HL-60/S4 treated with retinoic acid at 250 ng/mL for 4 days and 3 days (cell line): ENCODE measurements around the gene EEIG1.

ENCODE experiments used
- in situ Hi-C: fragments of 300-500 bp; cut with MboI; formaldehyde crosslinking; loops from 2 replicates; pipeline ENCODE4 v1.7.0; 2022; ENCODE audit warnings: low sequenced_read_pairs

The EEIG1 gene

DNA sequence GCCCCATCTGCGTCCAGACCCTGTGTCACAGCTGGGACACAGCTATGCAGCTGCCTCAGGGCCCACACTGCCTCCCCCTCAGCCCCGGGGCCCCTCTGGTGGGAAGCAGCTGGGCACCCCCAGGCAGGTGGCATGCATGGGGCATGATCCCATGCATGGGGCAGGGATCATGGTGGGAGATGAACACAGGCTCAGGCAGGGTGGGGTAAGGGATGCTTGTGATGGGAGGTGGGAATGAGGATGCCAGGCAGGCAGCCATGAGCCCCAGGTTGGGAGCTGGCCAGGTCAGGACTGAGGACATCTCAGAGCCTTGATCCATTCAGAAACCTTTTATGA, 19.7 kb downstream of the EEIG1 start:
- in situ Hi-C loops: no loop called here

- in situ Hi-C loops: no loop called here
These were observed 20.2 kb downstream of the EEIG1 start for GRCh38 chr9:127960410-127961154.

GRCh38 chr9:127959841-127960409, 20.9 kb downstream of the EEIG1 start:
- in situ Hi-C loops: no loop called here

DNA sequence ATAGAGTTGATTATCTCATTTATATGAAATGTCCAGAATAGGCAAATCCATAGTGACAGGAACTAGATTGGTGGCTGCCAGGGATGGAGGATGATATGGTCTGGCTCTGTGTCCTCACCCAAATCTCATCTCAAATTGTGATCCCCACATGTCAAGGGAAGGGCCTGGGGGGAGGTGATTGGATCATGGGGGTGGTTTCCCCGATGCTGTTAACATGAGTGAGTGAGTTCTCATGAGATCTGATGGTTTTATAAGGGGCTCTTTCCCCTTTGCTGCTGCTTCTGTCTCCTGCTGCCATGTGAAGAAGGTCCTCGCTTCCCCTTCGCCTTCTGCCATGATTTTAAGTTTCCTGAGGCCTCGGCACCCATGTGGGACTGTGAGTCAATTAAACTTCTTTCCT, 21.4 kb downstream of the EEIG1 start:
- in situ Hi-C loops: no loop called here

DNA sequence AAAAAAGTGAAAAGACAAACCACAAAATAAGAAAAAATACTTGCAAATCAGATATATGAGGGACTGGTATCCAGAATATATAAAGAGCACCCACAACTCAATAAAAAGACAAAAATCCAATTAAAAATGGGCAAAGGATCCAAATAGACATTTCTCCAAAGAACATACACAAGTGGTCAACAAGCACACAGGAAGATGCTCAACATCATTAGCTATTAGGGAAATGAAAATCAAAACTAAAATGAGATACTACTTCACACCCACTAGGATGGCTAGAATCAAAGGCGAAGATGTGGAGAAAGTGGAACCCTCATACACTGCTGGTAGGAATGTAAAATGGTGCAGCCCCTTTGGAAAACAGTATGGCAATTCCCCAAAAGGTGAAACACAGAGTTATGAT, 22.1 kb downstream of the EEIG1 start:
- in situ Hi-C loops: no loop called here

- in situ Hi-C loops: no loop called here
These were observed 25.3 kb downstream of the EEIG1 start for GRCh38 chr9:127955294-127956015.

DNA sequence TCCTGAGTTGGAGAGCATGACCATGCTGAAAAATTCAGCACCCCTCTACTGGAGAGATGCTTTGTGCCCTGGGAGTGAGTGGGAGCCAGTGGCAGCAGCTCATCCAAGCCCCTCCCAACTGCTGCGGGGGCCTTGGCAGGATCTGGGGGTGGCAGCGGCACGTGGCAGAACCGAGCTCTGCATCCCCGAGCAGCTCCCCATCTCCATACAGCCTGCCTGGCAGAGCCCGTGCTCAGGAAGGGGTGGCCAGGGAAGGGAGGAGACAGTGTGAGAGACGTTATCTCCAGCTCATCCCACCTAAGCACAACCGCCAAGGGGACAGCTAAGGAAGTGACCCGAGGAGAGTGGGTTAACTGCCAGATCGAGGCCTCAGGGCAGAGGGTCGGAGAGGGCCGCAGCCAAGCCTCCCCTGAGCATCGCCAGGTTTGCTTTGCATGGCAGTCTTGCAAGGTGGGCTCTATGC, 25.9 kb downstream of the EEIG1 start:
- in situ Hi-C loops: no loop called here

GRCh38 chr9:127953768-127954505, 26.9 kb downstream of the EEIG1 start:
- in situ Hi-C loops: no loop called here

DNA sequence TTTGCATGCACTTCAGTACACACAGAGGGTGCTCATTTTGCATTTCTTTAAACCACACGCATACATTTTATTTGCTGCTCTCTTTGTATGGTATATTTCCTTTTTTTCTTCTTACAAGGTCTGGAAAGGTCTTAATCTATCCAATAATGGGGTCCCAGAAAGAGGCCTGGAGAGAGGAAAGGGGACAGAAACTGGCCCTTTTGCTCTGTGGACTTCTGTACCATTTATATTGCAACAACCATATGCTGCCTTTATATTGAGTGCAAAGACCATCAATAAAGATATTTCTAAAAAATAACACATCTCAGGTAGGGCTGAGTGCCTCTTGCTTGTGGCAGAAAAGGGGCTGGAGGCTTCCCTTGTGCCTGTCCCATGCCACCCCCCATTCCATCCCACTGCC, 27.6 kb downstream of the EEIG1 start:
- in situ Hi-C loops: no loop called here

GRCh38 chr9:127950513-127951289, 30.1 kb downstream of the EEIG1 start:
- in situ Hi-C loops: no loop called here

DNA sequence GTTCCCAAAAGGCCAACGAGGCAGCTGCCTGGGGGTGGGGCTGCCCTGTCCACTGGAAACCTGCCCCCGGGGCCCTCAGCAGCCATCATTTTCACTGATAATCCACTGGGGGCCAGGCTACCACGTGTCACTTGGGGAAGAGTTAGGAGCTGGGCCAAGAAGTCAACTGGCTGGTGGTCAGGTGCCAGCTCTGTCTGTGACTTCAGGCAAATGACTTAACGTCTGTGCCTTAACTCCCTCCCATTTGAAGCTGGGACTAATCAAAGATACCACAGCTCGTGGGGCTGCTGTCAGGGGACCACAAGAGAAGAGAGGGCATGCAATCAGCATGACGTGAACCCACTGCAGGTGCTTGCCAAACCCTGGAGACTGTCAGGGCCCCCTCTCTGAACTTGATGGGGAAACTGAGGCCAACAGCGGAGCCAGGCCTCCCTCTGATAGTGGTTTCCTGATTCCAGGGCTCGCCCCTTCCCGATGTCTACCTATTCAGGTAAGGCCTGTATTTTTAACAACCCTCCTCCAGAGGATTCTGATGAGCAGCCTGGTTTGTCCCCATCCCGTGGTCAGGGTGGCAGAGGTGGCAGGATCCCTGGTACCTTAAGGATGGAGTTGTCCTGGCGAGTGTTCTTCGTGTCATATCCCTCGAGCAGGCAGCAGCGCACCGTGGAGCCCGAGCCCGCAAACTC, 30.8 kb downstream of the EEIG1 start:
- in situ Hi-C loops: loop anchor here (5.0 to 25.0 kb wide), 2 partner anchors 82 to 1013 kb away; no protein-coding TSS in a partner anchor

- in situ Hi-C loops: loop anchor here (5.0 to 25.0 kb wide), 2 partner anchors 84 to 1011 kb away; no protein-coding TSS in a partner anchor
These were observed 32.7 kb downstream of the EEIG1 start for GRCh38 chr9:127947841-127948710.

- in situ Hi-C loops: loop anchor here (5.0 to 25.0 kb wide), 2 partner anchors 86 to 1009 kb away; no protein-coding TSS in a partner anchor
These were observed 34.1 kb downstream of the EEIG1 start for GRCh38 chr9:127946728-127947127.

DNA sequence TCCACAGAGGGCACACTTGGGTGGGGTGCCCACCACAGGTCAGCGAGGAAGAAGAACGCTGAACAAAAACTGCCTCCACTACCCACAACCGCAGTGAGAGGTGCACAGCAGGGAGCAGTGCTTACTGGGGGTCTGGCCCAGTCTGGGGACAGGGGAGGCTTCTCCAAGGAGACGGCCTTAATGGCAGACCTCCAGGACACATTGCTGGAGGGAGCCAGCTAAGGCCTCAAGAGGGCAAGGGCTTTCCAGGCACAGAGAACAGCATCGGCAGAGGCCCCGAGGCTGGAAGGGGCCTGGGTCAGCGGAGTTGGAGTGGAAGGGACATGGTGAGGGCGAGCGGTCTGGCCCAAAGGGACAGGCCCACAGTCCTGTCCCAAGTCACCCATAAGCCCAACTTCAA, 34.8 kb downstream of the EEIG1 start:
- in situ Hi-C loops: loop anchor here (5.0 to 25.0 kb wide), 2 partner anchors 86 to 1009 kb away; no protein-coding TSS in a partner anchor

GRCh38 chr9:127945338-127945737, 35.5 kb downstream of the EEIG1 start:
- in situ Hi-C loops: loop anchor here (5.0 to 25.0 kb wide), 2 partner anchors 87 to 1008 kb away; no protein-coding TSS in a partner anchor

DNA sequence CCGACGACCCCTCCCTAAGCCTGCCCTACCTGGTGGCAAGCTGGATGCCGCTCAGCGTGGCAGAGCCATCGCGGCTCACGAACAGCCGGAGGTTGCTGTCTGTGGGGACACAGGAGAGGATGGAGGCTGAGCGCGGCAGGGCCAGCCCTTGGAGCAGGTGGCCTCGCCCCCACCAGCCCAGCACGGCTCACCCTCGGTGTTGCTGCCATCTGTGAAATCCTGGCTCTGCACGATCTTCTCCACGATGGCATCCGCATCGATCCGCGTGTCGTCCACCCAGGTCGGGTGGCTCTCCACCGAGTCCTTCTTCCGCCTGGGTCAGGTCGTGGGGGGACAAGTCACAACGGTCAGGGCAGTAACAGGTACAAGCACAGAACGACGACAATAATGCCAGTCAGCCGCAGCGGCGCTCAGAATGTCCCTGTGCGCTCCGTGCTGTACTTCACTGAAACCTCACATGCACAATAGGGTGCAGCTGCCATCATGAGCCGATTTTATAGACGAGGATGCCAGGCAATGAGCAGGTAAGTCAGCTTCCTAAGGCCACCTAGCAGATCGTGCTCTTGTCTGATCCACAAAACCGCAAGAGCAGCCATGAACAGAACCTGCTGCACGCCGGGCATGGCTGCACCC, 36.1 kb downstream of the EEIG1 start:
- in situ Hi-C loops: loop anchor here (5.0 to 25.0 kb wide), 2 partner anchors 88 to 1007 kb away; no protein-coding TSS in a partner anchor

- in situ Hi-C loops: loop anchor here (25.0 kb wide), 1 partner anchor 1006 kb away; no protein-coding TSS in a partner anchor
These were observed 37.1 kb downstream of the EEIG1 start for GRCh38 chr9:127943731-127944144.
